Suprapubic skin (tissue), 3 donors: ENCODE measurements around the gene PRAMEF6.
"Not testable (repeated sequence)": the region's sequence is repeated elsewhere in the genome, so short reads cannot be mapped to it uniquely, and the experiment has no call there.

Experiments
- EP300 ChIP-seq: sonication (generic); formaldehyde crosslinking; IDR thresholded peaks from one replicate; pipeline ENCODE4 v1.6.1; 2017; ENCODE audit warnings: antibody characterized with exemption
- POLR2A ChIP-seq, 2 donors: fragments of 450-650 bp; IDR thresholded peaks; one replicate each; pipeline ENCODE4 v1.6.1; 2017; ENCODE audit warnings: antibody characterized with exemption in 2 of 2, mild to moderate bottlenecking in 2 of 2, moderate library complexity in 2 of 2
- TF ChIP-seq, protein P1 (sequence below), 2 donors: fragments of 200-600 bp in 1 of 2; fragments of 450-650 bp in 1 of 2; sonication (generic) in 1 of 2; IDR thresholded peaks; one replicate each; pipeline ENCODE4 v1.5.1; 2016 to 2019; ENCODE audit warnings: antibody characterized with exemption in 2 of 2, mild to moderate bottlenecking in 1 of 2, moderate library complexity in 1 of 2

GRCh38 chr1:12899186-12899585 is 48.2 kb downstream of the PRAMEF6 start:
- TF ChIP-seq, protein P1, sequence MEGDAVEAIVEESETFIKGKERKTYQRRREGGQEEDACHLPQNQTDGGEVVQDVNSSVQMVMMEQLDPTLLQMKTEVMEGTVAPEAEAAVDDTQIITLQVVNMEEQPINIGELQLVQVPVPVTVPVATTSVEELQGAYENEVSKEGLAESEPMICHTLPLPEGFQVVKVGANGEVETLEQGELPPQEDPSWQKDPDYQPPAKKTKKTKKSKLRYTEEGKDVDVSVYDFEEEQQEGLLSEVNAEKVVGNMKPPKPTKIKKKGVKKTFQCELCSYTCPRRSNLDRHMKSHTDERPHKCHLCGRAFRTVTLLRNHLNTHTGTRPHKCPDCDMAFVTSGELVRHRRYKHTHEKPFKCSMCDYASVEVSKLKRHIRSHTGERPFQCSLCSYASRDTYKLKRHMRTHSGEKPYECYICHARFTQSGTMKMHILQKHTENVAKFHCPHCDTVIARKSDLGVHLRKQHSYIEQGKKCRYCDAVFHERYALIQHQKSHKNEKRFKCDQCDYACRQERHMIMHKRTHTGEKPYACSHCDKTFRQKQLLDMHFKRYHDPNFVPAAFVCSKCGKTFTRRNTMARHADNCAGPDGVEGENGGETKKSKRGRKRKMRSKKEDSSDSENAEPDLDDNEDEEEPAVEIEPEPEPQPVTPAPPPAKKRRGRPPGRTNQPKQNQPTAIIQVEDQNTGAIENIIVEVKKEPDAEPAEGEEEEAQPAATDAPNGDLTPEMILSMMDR (IDR thresholded peaks at IDR 0.05) = not testable (repeated sequence)
- TF ChIP-seq POLR2A (IDR thresholded peaks at IDR 0.05); EP300: not testable (repeated sequence)
